ENCODE measurements around the gene MORN5. TPM values are rescaled to one million over a fixed set of nuclear protein-coding genes. Genes with fewer than 3 reads are reported as not detected.

The MORN5 gene
- total and polyA plus RNA-seq, 9 of the 15 experiments (the other 6 are each of a cell fraction or from before 2014, with no cell fraction given), result not detected

- TF ChIP-seq, protein P1, sequence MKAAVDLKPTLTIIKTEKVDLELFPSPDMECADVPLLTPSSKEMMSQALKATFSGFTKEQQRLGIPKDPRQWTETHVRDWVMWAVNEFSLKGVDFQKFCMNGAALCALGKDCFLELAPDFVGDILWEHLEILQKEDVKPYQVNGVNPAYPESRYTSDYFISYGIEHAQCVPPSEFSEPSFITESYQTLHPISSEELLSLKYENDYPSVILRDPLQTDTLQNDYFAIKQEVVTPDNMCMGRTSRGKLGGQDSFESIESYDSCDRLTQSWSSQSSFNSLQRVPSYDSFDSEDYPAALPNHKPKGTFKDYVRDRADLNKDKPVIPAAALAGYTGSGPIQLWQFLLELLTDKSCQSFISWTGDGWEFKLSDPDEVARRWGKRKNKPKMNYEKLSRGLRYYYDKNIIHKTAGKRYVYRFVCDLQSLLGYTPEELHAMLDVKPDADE (conservative IDR thresholded peaks at IDR 0.05; ENCODE audit: control insufficient read depth, low read depth, low read length), result no peak
- TF ChIP-seq FIP1L1 (IDR thresholded peaks at IDR 0.05; ENCODE audit: low read depth, low read length, poor library complexity, severe bottlenecking) (no peak), YBX1 (IDR thresholded peaks at IDR 0.05) (no peak), POLR2H (tag; IDR thresholded peaks at IDR 0.05; ENCODE audit: low read depth) (no peak), SAFB (IDR thresholded peaks at IDR 0.05; ENCODE audit: borderline replicate concordance, low read depth, low read length) (0 out of 2 replicates have a peak, but pooled peaks have one; percentile 39), GABPB1 (CRISPR knock-in tag; IDR thresholded peaks at IDR 0.05) (no peak), DMBX1 (CRISPR knock-in tag; IDR thresholded peaks at IDR 0.05; ENCODE audit: borderline replicate concordance) (no peak), KAT2B (IDR thresholded peaks at IDR 0.05; ENCODE audit: low read depth, low read length) (no peak), CBX3 (IDR thresholded peaks at IDR 0.05; ENCODE audit: borderline replicate concordance in 1 of 2, low read length in 2 of 2) (no peak), MNT (conservative IDR thresholded peaks at IDR 0.05) (no peak), ZBTB7A (IDR thresholded peaks at IDR 0.05; ENCODE audit: borderline replicate concordance, control insufficient read depth, low read depth, low read length) (no peak), ZHX1 (conservative IDR thresholded peaks at IDR 0.05; ENCODE audit: low read length) (no peak)
- TF ChIP-seq, protein P2, sequence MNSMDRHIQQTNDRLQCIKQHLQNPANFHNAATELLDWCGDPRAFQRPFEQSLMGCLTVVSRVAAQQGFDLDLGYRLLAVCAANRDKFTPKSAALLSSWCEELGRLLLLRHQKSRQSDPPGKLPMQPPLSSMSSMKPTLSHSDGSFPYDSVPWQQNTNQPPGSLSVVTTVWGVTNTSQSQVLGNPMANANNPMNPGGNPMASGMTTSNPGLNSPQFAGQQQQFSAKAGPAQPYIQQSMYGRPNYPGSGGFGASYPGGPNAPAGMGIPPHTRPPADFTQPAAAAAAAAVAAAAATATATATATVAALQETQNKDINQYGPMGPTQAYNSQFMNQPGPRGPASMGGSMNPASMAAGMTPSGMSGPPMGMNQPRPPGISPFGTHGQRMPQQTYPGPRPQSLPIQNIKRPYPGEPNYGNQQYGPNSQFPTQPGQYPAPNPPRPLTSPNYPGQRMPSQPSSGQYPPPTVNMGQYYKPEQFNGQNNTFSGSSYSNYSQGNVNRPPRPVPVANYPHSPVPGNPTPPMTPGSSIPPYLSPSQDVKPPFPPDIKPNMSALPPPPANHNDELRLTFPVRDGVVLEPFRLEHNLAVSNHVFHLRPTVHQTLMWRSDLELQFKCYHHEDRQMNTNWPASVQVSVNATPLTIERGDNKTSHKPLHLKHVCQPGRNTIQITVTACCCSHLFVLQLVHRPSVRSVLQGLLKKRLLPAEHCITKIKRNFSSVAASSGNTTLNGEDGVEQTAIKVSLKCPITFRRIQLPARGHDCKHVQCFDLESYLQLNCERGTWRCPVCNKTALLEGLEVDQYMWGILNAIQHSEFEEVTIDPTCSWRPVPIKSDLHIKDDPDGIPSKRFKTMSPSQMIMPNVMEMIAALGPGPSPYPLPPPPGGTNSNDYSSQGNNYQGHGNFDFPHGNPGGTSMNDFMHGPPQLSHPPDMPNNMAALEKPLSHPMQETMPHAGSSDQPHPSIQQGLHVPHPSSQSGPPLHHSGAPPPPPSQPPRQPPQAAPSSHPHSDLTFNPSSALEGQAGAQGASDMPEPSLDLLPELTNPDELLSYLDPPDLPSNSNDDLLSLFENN (IDR thresholded peaks at IDR 0.05; ENCODE audit: low read depth in 2 of 2, low read length in 2 of 2), result no peak
- TF ChIP-seq, protein P3, sequence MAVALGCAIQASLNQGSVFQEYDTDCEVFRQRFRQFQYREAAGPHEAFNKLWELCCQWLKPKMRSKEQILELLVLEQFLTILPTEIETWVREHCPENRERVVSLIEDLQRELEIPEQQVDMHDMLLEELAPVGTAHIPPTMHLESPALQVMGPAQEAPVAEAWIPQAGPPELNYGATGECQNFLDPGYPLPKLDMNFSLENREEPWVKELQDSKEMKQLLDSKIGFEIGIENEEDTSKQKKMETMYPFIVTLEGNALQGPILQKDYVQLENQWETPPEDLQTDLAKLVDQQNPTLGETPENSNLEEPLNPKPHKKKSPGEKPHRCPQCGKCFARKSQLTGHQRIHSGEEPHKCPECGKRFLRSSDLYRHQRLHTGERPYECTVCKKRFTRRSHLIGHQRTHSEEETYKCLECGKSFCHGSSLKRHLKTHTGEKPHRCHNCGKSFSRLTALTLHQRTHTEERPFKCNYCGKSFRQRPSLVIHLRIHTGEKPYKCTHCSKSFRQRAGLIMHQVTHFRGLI (CRISPR knock-in tag; IDR thresholded peaks at IDR 0.05), result no peak
- TF ChIP-seq, protein P4, sequence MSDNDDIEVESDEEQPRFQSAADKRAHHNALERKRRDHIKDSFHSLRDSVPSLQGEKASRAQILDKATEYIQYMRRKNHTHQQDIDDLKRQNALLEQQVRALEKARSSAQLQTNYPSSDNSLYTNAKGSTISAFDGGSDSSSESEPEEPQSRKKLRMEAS (CRISPR knock-in tag; IDR thresholded peaks at IDR 0.05), result no peak
These were observed 36.6 kb upstream of the MORN5 start (continued) for GRCh38 chr9:122122903-122123632.

Data from K562 (cell line).